Stimulated activated CD4-positive, alpha-beta T cell treated with anti-CD3 and anti-CD28 coated beads, Interleukin-1b, Interleukin-23, amount 100 ng/mL, for 1 hour (primary cell): ENCODE data around the gene MISP3.

ENCODE experiments used
- DNase-seq, 2 donors: peaks; one replicate each; pipeline ENCODE4 v3.0.0-alpha.2; 2020; ENCODE audit warnings: low read depth in 2 of 2

Gene MISP3

DNA sequence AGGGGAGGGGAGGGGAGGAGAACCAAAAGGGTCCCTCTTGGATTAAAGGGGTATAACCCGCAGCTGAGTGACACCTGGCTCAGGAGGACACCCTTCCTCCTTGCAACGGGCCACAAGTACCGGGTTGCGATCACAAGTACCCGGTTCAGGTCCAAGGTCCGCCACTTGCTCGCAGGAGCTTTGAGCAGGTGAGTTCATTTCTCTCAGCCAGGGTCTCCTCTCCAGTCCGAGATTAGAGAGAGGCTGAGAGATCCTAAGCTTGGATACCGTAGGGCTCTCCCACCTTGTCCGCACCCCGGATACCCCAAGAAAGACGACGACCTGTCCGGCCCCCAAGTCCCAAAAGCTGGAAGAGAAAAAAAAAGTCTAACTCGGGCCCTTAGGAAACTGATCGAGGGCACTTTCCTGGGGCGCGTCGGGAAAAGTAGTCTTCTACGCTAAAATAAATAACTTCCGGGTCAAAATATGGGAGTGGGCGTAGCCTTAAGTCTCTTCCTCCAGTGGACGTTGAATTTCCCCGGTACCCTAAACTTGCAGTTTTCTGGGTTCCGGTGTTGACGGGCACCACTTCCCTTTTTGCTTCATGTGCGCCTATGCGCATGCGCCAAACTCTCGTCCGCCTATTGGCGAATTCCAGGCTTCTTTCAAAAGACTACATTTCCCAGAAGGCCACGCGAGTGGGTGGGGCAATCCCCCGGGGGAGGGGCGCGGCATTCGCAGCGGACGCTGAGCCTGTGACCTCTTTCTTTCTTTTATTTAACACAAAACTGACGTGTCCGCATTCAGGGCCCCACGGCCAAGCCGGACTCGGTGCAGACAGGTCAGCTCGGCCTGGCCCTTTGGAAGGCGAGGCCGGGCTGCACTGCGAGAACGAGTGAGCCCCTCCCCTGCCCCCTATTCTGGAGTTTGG lies 8.6 kb downstream of the MISP3 start:
- peak; percentile 98 to 99 for DNase-seq

DNA sequence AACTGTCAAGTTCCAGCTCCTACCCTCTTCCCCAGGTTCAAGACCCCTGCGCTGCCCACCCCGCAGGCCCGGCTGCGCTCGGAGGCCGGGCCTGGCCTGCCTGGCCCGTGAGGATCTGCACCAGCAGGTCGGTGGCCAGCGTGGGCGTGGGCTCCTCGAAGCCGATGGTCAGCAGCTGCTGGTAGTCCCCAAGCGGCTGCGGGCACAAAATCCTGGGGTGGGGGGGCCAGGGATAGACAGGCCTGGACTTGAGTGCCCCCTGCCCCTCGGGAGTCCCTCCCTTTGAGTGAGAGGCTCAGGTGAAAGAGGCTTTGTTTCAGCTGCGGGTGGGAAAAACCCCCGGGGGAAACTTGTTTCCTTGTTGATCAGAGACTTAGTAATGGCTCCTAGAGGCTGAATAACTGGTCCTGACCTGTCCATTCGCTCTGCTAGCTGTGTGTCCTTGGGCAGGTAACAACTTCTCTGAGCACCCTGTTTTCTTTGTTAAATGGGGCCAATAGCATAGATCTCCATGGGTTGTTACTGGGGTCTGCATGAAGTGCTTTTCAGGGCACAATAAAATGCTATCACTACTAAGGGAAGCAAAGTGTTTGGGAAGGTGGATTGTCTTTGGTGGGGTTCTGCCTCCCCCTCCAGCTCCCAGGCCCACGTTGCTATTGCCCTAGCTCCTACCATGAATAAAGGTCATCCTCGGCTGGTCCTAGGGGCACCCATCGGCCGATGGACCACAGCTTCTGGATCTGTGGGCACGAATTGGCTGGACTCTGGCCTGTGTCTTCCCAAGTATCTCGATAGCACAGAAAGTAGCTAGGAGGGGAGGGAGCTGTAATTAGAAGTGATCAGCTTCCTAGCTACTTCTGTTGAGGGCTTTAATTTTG lies 9.4 kb downstream of the MISP3 start:
- no peak for DNase-seq

DNA sequence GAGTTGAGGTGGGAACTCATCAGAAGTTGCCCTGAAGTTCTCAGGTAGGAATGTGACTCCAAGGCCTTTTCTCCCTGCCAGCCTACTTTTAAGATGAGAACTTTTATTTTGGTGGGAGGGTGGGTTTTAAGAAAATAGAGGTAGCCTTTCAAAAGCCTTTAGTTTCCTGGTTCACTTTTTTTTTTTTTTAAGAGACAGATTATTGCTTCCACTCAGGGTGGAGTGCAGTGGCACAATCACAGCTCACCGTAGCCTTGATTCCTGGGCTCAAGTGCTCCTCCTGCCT lies 10.0 kb downstream of the MISP3 start:
- DNase-seq, result no peak

GRCh38 chr19:14085309-14085995 lies 12.9 kb downstream of the MISP3 start, which contains the start of gene C19orf67:
Gene C19orf67 (minus strand): TSS chr19:14085783. CDS start chr19:14085627, 156 bp downstream.
- no peak for DNase-seq

- no peak for DNase-seq
These were observed 13.5 kb downstream of the MISP3 start for GRCh38 chr19:14086098-14086497.

- DNase-seq, result no peak
These were observed 16.2 kb downstream of the MISP3 start for GRCh38 chr19:14088634-14089411.

DNA sequence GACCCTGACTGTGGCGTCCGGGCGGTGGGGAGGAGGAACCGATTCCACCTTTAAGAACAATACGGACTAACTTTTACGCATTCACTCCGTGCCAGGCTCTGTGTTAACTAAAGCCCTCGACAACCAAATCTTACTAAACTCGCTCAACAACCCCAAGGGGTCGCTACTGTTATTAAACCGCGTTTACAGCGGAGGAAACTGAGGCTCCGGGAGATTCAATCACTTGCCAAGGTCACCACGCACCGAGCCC lies 16.8 kb downstream of the MISP3 start:
- no peak for DNase-seq

DNA sequence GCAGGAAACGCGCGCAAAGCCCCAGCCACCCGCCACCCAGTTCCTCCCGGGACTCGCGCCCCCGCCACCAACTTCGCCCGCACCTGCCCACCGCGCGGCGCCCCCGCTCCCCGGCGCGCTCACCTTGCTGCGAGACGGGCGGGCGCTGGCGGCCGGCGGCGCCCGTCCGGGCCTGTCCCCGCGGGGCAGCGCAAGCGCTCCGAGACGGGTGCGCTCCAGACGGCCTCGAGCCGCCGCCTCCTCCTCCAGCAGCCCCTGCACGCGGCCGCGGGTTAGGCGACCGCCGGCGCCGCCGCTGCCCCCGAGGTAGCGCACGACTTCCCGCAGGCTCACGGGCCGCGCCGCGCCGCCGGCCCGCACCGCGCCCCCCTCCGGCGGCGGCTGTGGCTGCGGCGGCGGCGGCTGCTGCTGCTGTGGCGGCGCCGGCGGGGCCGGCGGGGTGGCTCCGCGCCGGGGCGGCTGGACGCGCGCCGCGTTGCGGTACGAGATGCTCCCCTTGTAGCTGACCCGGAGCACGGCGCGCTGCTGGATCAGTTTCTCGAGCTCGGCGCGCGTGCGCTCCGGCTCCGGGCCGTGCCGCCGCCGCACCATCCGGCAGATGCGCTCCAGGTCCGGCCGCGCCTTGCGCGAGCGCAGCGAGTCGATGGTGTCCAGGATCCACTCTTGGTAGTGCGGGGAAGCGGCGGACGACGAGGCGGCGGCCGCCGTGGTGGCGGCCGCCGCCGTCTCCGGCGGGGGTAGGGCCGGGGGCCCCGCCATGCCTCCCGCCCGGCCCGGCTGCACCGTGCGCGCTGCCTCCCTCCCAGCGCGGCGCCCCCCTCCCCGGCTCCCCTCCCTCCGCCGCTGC lies 17.3 kb downstream of the MISP3 start:
- no peak for DNase-seq

- peak; percentile 69 to 73 for DNase-seq
These were observed 18.0 kb downstream of the MISP3 start, which contains the start of gene SAMD1 for GRCh38 chr19:14090509-14091080. Gene SAMD1 (minus strand): TSS chr19:14090751.

- no peak for DNase-seq
These were observed 18.7 kb downstream of the MISP3 start for GRCh38 chr19:14091081-14091812.

DNA sequence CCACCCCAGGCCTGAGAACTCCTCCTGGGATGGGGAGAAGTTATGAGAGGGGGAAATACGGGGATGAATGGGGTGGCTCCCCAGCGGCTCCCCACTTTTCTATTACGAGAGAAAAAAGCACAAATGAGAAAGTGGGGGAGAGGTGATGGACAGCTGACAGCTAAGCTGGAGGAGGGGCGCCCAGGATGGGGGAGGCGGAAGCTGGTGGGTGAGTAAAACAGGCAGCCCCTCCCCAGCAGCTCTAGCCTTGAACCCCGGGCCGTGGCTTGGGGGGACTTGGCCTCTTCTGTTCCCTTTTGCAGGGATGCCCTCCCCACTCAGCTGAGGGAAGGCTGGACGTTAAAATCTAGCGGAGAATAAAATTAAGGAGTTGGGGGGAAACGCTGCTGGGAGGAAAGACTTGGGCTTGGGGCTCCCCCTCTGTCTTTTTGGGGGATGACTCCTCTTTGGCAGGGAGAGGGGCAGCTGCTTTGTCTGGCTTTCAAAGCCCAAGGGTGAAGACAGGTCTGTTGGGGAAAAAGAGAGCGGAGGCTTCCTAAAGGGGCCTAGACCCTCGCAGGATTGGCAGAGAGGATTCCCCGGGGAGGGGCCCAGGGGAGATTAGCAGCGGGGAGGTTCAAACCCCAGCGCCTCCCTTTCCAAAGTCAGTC lies 19.4 kb downstream of the MISP3 start:
- DNase-seq, result no peak

- no peak for DNase-seq
These were observed 20.7 kb downstream of the MISP3 start for GRCh38 chr19:14093117-14093823.

- no peak for DNase-seq
These were observed 22.3 kb downstream of the MISP3 start for GRCh38 chr19:14094854-14095253.

GRCh38 chr19:14096272-14096992 lies 23.8 kb downstream of the MISP3 start:
- no peak for DNase-seq

DNA sequence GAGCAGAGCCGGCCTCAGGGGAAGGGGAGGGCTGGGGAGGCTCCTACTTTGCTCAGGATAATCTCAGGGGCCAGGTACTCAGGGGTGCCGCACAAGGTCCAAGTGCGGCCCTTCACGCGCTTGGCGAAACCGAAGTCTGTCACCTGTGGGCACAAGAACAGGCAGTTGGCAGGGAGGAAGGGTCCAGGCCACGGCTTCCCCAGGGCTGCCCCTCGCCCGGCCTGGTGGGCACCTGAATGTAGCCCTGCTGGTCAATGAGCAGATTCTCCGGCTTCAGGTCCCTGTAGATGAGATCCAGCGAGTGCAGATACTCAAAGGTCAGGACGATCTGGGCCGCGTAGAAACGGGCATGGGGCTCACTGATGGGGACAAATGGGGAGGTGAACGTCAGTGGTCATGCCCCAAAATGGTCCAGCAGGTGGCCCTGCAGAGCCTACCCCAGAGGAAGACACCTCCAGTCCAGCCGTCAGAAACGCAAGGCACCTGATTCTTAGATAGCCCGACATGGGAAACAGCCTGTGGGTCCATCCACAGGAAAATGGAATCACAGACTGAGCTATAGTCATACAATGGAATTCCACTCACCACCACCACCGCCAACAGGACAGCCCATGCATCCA lies 25.1 kb downstream of the MISP3 start:
- no peak for DNase-seq

DNA sequence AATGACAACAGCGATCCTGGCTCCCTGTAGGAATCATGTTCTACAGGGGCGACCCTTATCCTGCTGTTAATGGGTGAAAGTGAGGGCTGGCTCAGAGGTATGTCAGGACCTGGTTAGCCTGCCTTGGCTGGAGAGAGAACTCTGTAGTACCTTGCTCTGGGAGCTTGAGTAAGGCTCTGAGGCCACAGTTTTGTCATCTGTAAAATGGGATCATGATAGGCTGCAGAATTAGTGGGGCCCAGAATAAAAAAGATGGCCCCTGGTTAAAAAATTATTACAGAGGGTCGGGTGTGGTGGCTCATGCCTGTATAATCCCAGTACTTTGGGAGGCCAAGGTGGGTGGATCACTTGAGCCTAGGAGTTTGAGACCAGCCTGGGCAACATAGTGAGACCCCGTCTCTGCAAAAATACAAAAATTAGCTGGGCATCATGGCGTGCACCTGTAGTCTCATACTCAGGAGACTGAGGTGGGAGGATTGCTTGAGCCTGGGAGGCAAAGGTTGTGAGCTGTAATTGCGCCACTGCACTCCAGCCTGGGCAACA lies 28.5 kb downstream of the MISP3 start:
- DNase-seq, result no peak

DNA sequence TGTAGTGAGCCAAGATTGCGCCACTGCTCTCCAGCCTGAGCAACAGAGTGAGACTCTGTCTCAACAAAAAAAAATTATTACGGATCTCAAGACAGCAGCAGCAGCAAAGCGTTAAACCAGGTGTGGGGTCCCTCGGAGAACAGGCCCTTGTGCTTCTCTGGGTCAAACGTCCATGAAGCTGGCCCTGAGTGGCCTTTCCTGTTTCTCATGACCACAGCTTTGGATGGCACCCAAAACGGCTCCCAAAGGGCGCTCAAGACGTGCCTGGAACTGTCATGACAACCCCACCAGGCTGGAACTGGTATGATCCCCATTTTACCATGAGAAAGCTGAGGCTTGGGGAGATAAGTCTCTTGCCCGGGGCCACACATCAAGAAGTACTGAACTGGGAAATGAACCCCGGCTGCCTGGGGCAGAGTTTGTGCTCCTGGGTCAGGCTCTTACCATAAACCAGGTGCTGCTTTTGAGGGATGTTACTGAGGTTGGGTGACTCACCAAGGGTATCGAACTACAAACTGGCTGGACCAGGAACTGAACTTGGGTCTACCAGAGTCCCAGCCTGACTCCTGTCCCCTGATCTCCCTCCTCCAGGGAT lies 29.6 kb downstream of the MISP3 start:
- no peak for DNase-seq
